ENCODE measurements around the gene TMEM267.

The TMEM267 gene

GRCh38 chr5:43410414-43410813, 73.3 kb downstream of the TMEM267 start:
- no peak for ATAC-seq
- TF ChIP-seq POU6F1 (CRISPR knock-in tag; IDR thresholded peaks at IDR 0.05; ENCODE audit: borderline replicate concordance, low read depth) (no peak), ZNF565 (CRISPR knock-in tag; conservative IDR thresholded peaks at IDR 0.05; ENCODE audit: low read depth) (no peak)

- TF ChIP-seq ZNF565 (CRISPR knock-in tag; conservative IDR thresholded peaks at IDR 0.05; ENCODE audit: low read depth), result no peak
- no peak for ATAC-seq
These were observed 73.8 kb downstream of the TMEM267 start for GRCh38 chr5:43409809-43410271.

GRCh38 chr5:43402524-43403066, 81.1 kb downstream of the TMEM267 start:
- ATAC-seq, result peak; percentile 56; the same call in 2 of the 3 replicates

- no peak for TF ChIP-seq TCF4 (CRISPR knock-in tag; IDR thresholded peaks at IDR 0.05; ENCODE audit: borderline replicate concordance)
- no peak for TF ChIP-seq OSR1 (CRISPR knock-in tag; IDR thresholded peaks at IDR 0.05)
- TF ChIP-seq ZNF8 (CRISPR knock-in tag; IDR thresholded peaks at IDR 0.05), result no peak
- TF ChIP-seq ZFP30 (CRISPR knock-in tag; IDR thresholded peaks at IDR 0.05), result no peak
- TF ChIP-seq PPARA (CRISPR knock-in tag; IDR thresholded peaks at IDR 0.05; ENCODE audit: borderline replicate concordance), result no peak
- no peak for TF ChIP-seq POU6F1 (CRISPR knock-in tag; IDR thresholded peaks at IDR 0.05; ENCODE audit: borderline replicate concordance, low read depth)
- TF ChIP-seq GLIS3 (CRISPR knock-in tag; IDR thresholded peaks at IDR 0.05), result no peak
- no peak for TF ChIP-seq ESRRG (CRISPR knock-in tag; IDR thresholded peaks at IDR 0.05)
- no peak for TF ChIP-seq ARNTL (CRISPR knock-in tag; IDR thresholded peaks at IDR 0.05; ENCODE audit: borderline replicate concordance, low read depth)
- TF ChIP-seq CSDC2 (CRISPR knock-in tag; IDR thresholded peaks at IDR 0.05), result no peak
- TF ChIP-seq ZNF70 (CRISPR knock-in tag; IDR thresholded peaks at IDR 0.05), result no peak
- TF ChIP-seq BACH2 (CRISPR knock-in tag; IDR thresholded peaks at IDR 0.05; ENCODE audit: borderline replicate concordance), result no peak
- TF ChIP-seq CSRNP3 (CRISPR knock-in tag; IDR thresholded peaks at IDR 0.05), result no peak
- no peak for TF ChIP-seq SNAI2 (CRISPR knock-in tag; IDR thresholded peaks at IDR 0.05)
- TF ChIP-seq RARB (CRISPR knock-in tag; IDR thresholded peaks at IDR 0.05), result no peak
- TF ChIP-seq ISL1 (CRISPR knock-in tag; IDR thresholded peaks at IDR 0.05), result no peak
- TF ChIP-seq ZNF565 (CRISPR knock-in tag; conservative IDR thresholded peaks at IDR 0.05; ENCODE audit: low read depth), result no peak
- TF ChIP-seq ZFP3 (CRISPR knock-in tag; IDR thresholded peaks at IDR 0.05), result no peak
- no peak for TF ChIP-seq PATZ1 (CRISPR knock-in tag; IDR thresholded peaks at IDR 0.05; ENCODE audit: borderline replicate concordance)
- TF ChIP-seq TOX (CRISPR knock-in tag; IDR thresholded peaks at IDR 0.05; ENCODE audit: borderline replicate concordance), result no peak
- peak; percentile 94 for ATAC-seq
These were observed 81.8 kb downstream of the TMEM267 start for GRCh38 chr5:43401827-43402226.

GRCh38 chr5:43400082-43400481, 83.6 kb downstream of the TMEM267 start:
- ATAC-seq, result peak; percentile 50; the same call in 1 of the 3 replicates
- TF ChIP-seq PATZ1 (CRISPR knock-in tag; IDR thresholded peaks at IDR 0.05; ENCODE audit: borderline replicate concordance), result no peak
- no peak for TF ChIP-seq ISL1 (CRISPR knock-in tag; IDR thresholded peaks at IDR 0.05)
- TF ChIP-seq POU6F1 (CRISPR knock-in tag; IDR thresholded peaks at IDR 0.05; ENCODE audit: borderline replicate concordance, low read depth), result no peak
- TF ChIP-seq CREB5 (CRISPR knock-in tag; IDR thresholded peaks at IDR 0.05; ENCODE audit: low read depth), result no peak
- TF ChIP-seq OSR1 (CRISPR knock-in tag; IDR thresholded peaks at IDR 0.05), result no peak
